ENCODE data around the gene DMRT1.

DMRT1 gene

DNA sequence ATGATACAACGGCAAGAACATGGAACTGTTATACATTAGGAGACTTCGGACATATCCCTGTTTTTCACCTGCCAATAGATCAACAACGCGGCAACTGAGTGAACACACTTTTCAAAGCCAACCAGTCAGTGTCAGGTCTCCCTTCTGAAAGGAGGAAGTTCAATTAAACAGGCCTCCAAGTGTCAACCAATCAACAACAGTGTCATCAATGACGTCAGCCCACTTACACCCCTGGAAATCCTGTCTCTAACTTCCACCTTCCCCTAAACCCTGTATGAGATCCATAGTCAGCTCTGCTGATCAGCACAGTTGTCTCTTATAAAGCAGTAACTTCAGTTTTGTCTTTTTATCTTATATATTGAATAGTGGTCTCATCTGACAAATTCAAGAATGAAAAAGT is 171.5 kb downstream of the DMRT1 start:
- in situ Hi-C loops (cut with MboI; ENCODE audit: low pct_unique_long_range_greater_than_20kb, low sequenced_read_pairs, unreplicated experiment) = no loop called here
- TF ChIP-seq, protein P1, sequence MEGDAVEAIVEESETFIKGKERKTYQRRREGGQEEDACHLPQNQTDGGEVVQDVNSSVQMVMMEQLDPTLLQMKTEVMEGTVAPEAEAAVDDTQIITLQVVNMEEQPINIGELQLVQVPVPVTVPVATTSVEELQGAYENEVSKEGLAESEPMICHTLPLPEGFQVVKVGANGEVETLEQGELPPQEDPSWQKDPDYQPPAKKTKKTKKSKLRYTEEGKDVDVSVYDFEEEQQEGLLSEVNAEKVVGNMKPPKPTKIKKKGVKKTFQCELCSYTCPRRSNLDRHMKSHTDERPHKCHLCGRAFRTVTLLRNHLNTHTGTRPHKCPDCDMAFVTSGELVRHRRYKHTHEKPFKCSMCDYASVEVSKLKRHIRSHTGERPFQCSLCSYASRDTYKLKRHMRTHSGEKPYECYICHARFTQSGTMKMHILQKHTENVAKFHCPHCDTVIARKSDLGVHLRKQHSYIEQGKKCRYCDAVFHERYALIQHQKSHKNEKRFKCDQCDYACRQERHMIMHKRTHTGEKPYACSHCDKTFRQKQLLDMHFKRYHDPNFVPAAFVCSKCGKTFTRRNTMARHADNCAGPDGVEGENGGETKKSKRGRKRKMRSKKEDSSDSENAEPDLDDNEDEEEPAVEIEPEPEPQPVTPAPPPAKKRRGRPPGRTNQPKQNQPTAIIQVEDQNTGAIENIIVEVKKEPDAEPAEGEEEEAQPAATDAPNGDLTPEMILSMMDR (IDR thresholded peaks at IDR 0.05; ENCODE audit: extremely low read depth, insufficient read depth, missing control alignments) = no peak
- no peak for DNase-seq (ENCODE audit: low spot score)

DNA sequence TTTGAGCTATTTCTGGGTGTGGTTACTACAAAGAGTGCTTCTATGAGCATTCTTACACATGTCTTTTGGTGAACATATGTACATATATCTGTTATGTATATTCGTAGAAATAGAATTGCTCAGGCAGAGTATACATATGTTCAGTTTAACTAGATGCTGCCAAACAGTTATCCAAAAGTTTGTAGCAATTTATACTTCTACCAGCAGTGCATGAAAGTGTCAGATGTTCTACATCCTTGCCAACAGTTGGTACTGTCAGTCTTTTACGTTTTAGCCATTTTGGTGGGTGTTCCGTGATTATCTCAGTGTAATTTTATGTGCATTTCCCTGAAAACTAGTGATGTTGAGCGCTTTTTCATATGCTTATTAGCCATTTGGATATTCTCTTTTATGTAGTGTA is 172.7 kb downstream of the DMRT1 start:
- DNase-seq (ENCODE audit: low spot score) = no peak
- in situ Hi-C loops (cut with MboI; ENCODE audit: low pct_unique_long_range_greater_than_20kb, low sequenced_read_pairs, unreplicated experiment) = no loop called here
- TF ChIP-seq, protein P1 (IDR thresholded peaks at IDR 0.05; ENCODE audit: extremely low read depth, insufficient read depth, missing control alignments) = no peak

DNA sequence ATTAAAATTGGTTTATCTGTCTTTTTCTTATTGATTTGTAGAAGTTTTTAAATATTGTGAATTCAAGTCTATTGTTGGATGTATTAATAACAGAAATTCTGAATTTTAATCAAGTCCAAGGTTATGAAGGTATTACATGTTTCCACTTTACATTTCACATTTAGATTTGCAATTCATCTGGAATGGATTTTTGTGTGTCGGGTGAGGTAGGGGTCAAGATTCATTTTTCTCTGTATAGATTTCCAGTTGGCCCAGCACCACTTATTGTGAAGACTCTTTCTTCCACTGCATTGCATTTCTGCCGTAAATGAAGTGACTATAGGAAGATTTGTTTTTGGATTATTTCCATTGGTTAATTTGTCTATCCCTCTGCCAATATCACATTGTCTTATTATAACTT is 173.1 kb downstream of the DMRT1 start:
- DNase-seq (ENCODE audit: low spot score) = no peak
- TF ChIP-seq, protein P1 (IDR thresholded peaks at IDR 0.05; ENCODE audit: extremely low read depth, insufficient read depth, missing control alignments) = no peak
- in situ Hi-C loops (cut with MboI; ENCODE audit: low pct_unique_long_range_greater_than_20kb, low sequenced_read_pairs, unreplicated experiment) = no loop called here

DNA sequence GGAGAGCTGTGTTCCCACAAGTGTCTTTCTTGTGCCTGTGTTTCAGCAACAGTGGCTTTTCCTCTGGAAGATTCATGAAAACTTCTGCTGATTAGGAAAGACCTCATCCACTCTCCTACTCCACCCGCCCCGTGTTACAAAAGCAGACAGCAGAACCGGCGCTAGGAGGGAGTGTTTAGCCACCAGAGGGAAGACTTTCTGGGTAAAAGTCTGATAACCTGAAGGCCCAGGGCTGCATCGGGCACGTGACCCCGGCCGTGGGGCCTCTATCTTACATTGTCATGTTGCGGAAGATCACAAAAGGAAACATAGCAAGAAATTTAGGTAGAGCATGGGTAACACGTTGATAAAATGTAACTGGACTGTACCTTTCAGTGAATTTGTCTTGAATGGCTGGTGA is 176.6 kb downstream of the DMRT1 start:
- in situ Hi-C loops (cut with MboI; ENCODE audit: low pct_unique_long_range_greater_than_20kb, low sequenced_read_pairs, unreplicated experiment) = no loop called here
- no peak for DNase-seq (ENCODE audit: low spot score)
- TF ChIP-seq, protein P1 (IDR thresholded peaks at IDR 0.05; ENCODE audit: extremely low read depth, insufficient read depth, missing control alignments) = peak; percentile 32
